GM12878 (cell line): ENCODE results near the gene DGKB. TPM values are rescaled to one million over a fixed set of nuclear protein-coding genes. Genes with fewer than 3 reads are reported as not detected.

Experiments used
- ATAC-seq: fragments of 200-7000 bp; cut with Tn5 transposase; 3 replicates; pipeline ENCODE4 v1.9.1; 2020; ENCODE audit warnings: mild to moderate bottlenecking, moderate library complexity
- BruUV-seq: library from RNA; stranded (reverse); fragments of 400-500 nt; replicated peaks from 2 replicates; lab custom pipeline; 2021; lab: Mats Ljungman, UMichigan
- CTCF ChIA-PET: fragments of 300-600 bp; sonication (Branson Sonifier 250); formaldehyde crosslinking; extraction: SDS; loops from one replicate; lab custom pipeline; 2021; ENCODE audit warnings: inconsistent platforms; lab: Yijun Ruan, JAX
- POLR2A ChIA-PET: fragments of 350-600 bp; formaldehyde crosslinking; extraction: SDS; loops from one replicate; lab custom pipeline; 2021; ENCODE audit warnings: inconsistent platforms; lab: Charles Lee
- RAD21 ChIA-PET: fragments of 300-600 bp; sonication (Branson Sonifier 250); formaldehyde crosslinking; loops from one replicate; lab custom pipeline; 2023; ENCODE audit warnings: antibody characterized with exemption; ENCODE audit not compliant: unreplicated experiment; lab: Charles Lee
- SMC1A ChIA-PET: fragments of 300-600 bp; sonication (Branson Sonifier 250); formaldehyde crosslinking; loops from one replicate; lab custom pipeline; 2023; ENCODE audit not compliant: unreplicated experiment, uncharacterized antibody; lab: Charles Lee
- DNase-seq: peaks from one replicate; pipeline ENCODE4 v3.0.0-alpha.2; 2011; ENCODE audit warnings: low read depth, low spot score
- FAIRE-seq: peaks from 3 replicates; lab custom pipeline; 2011; peaks lifted over from hg19 to GRCh38; lab: Jason Lieb, UNC
- H2AFZ ChIP-seq: 2 replicates; pipeline ENCODE4 v1.6.0; 2011; ENCODE audit warnings: low read depth, low read length, control low read depth; ENCODE audit not compliant: control insufficient read depth
- H3K27ac ChIP-seq: 2 replicates; pipeline ENCODE4 v1.5.1; 2011; ENCODE audit warnings: control low read depth; ENCODE audit not compliant: control insufficient read depth, insufficient read depth
- H3K27me3 ChIP-seq, 2 experiments: replicated peaks in 1 of 2; 2 replicates each; pipeline versions ENCODE4 v1.6.0 to v1.6.1; 2011; ENCODE audit warnings: low read length in 1 of 2; ENCODE audit not compliant: control insufficient read depth in 2 of 2, insufficient read depth in 2 of 2
- H3K36me3 ChIP-seq, 2 experiments: 2 replicates each; pipeline ENCODE4 v1.5.1; 2011; ENCODE audit warnings: low read length in 1 of 2; ENCODE audit not compliant: control insufficient read depth in 2 of 2, insufficient read depth in 2 of 2
- H3K4me1 ChIP-seq: 2 replicates; pipeline ENCODE4 v1.6.1; 2011; ENCODE audit warnings: mild to moderate bottlenecking, low read length, moderate library complexity, mixed read lengths; ENCODE audit not compliant: control insufficient read depth, insufficient read depth
- H3K4me2 ChIP-seq: 2 replicates; pipeline ENCODE4 v1.6.0; 2011; ENCODE audit warnings: control low read depth; ENCODE audit not compliant: control insufficient read depth, insufficient read depth
- H3K4me3 ChIP-seq: fragments of 200-600 bp; sonication (generic); 2 replicates; pipeline ENCODE4 v1.5.1; 2016
- H3K79me2 ChIP-seq: 2 replicates; pipeline ENCODE4 v1.6.0; 2011; ENCODE audit warnings: low read length; ENCODE audit not compliant: control insufficient read depth, insufficient read depth
- H3K9ac ChIP-seq: 2 replicates; pipeline ENCODE4 v1.8.0; 2011; ENCODE audit warnings: low read length, control low read depth, mixed read lengths; ENCODE audit not compliant: control insufficient read depth, insufficient read depth
- H3K9me3 ChIP-seq: replicated peaks from 3 replicates; pipeline ENCODE4 v1.5.1; 2011; ENCODE audit warnings: mild to moderate bottlenecking, low read length; ENCODE audit not compliant: control insufficient read depth, insufficient read depth
- H4K20me1 ChIP-seq: 2 replicates; pipeline ENCODE4 v1.6.0; 2011; ENCODE audit not compliant: control insufficient read depth, insufficient read depth
- ATF2 ChIP-seq: IDR thresholded peaks from 2 replicates; pipeline ENCODE4 v1.6.1; 2012; ENCODE audit warnings: low read length, inconsistent platforms
- BHLHE40 ChIP-seq, 2 experiments: fragments of 450-650 bp in 1 of 2; IDR thresholded peaks; 2 replicates each; pipeline ENCODE4 v1.6.1; 2011 to 2017; ENCODE audit warnings: low read depth in 2 of 2, borderline replicate concordance in 1 of 2, improper control_type of control experiment in 1 of 2, low read length in 1 of 2, mild to moderate bottlenecking in 1 of 2
- CBX5 ChIP-seq: sonication (generic); IDR thresholded peaks from 2 replicates; pipeline ENCODE4 v1.6.1; 2016; ENCODE audit warnings: low read depth, moderate library complexity, mild to moderate bottlenecking, inconsistent platforms
- CHD1 ChIP-seq: IDR thresholded peaks from 2 replicates; pipeline ENCODE4 v1.6.1; 2012; ENCODE audit warnings: low read depth, low read length, improper control_type of control experiment
- EZH2 ChIP-seq: IDR thresholded peaks from 2 replicates; pipeline ENCODE4 v1.6.1; 2012; ENCODE audit warnings: low read depth, mild to moderate bottlenecking, control low read depth, inconsistent platforms, low read length, borderline replicate concordance; ENCODE audit not compliant: control insufficient read depth
- IKZF2 ChIP-seq, 2 experiments: fragments of 450-650 bp; IDR thresholded peaks; 2 replicates each; pipeline ENCODE4 v1.6.1; 2017; ENCODE audit warnings: mild to moderate bottlenecking in 2 of 2, moderate library complexity in 2 of 2
- IRF4 ChIP-seq: IDR thresholded peaks from 2 replicates; pipeline ENCODE4 v1.6.1; 2011; ENCODE audit warnings: low read depth, low read length
- KLF5 ChIP-seq: fragments of 450-650 bp; IDR thresholded peaks from 2 replicates; pipeline ENCODE4 v1.6.1; 2014; ENCODE audit warnings: mild to moderate bottlenecking; ENCODE audit not compliant: partially characterized antibody
- POU2F2 ChIP-seq: IDR thresholded peaks from 3 replicates; pipeline ENCODE4 v1.6.1; 2011; ENCODE audit warnings: low read depth, mild to moderate bottlenecking, low read length, borderline replicate concordance
- RELB ChIP-seq: fragments of 450-650 bp; IDR thresholded peaks from 2 replicates; pipeline ENCODE4 v1.6.1; 2017; ENCODE audit warnings: low read depth, mild to moderate bottlenecking, moderate library complexity
- RFX5 ChIP-seq: IDR thresholded peaks from 2 replicates; pipeline ENCODE4 v1.6.1; 2011; ENCODE audit warnings: low read depth, low read length, improper control_type of control experiment
- TAF1 ChIP-seq: IDR thresholded peaks from 2 replicates; pipeline ENCODE4 v1.6.1; 2011; ENCODE audit warnings: mild to moderate bottlenecking, low read depth, low read length, borderline replicate concordance
- USF1 ChIP-seq: IDR thresholded peaks from 2 replicates; pipeline ENCODE4 v1.6.1; 2011; ENCODE audit warnings: borderline replicate concordance, low read depth, mild to moderate bottlenecking, moderate library complexity, mixed read lengths, low read length; ENCODE audit not compliant: insufficient read depth; ENCODE audit errors: extremely low read length
- ZNF24 ChIP-seq: fragments of 450-650 bp; IDR thresholded peaks from 2 replicates; pipeline ENCODE4 v1.6.1; 2017; ENCODE audit warnings: antibody characterized with exemption, mild to moderate bottlenecking
- WGBS: methylation state at CpG from one replicate; pipeline ENCODE4 v1.1.6; 2016; ENCODE audit warnings: low lambda C conversion rate; ENCODE audit not compliant: insufficient replicate concordance, insufficient coverage; ENCODE audit errors: missing lambda C conversion rate; 5-methylcytosine and 5-hydroxymethylcytosine counted together
- in situ Hi-C: fragments of 300-500 bp; cut with MboI; formaldehyde crosslinking; loops from 9 replicates; pipeline ENCODE4 v1.14.3; 2018; ENCODE audit warnings: mixed read lengths
- intact Hi-C: fragments of 100-400 bp; cut with micrococcal nuclease; formaldehyde crosslinking; loops from one replicate; pipeline ENCODE4 v1.14.2; 2022; ENCODE audit not compliant: unreplicated experiment
- polyA plus RNA-seq, 11 experiments: library from polyadenylated mRNA; depleted of rRNA in 4 of 11; unstranded in 6 of 11; stranded (reverse) in 5 of 11; fragments of >200 nt; fragmentation: Nextera tagmentation in 4 of 11; fragmentation: Illumina TruSeq in 1 of 11; extraction: Ambion mirVana in 4 of 11; extraction: Trizol in 1 of 11; gene quantifications; 1 replicate in 1 of 11; 2 replicates in 10 of 11; pipeline versions ENCODE4 v1.2.1 to v1.2.3, GENCODE V29; 2011 to 2016; ENCODE audit warnings: inconsistent platforms in 2 of 11, missing spikeins in 2 of 11, low read depth in 1 of 11
- total RNA-seq, 4 experiments: library from RNA; depleted of rRNA in 3 of 4; stranded (reverse); fragments of >200 nt in 3 of 4; fragmentation: Illumina TruSeq in 1 of 4; extraction: Trizol in 1 of 4; gene quantifications; 2 replicates each; pipeline versions ENCODE4 v1.2.1 to v1.2.3, GENCODE V29; 2013 to 2021

The DGKB gene
- total and polyA plus RNA-seq, 10 of the 15 experiments (the other 5 are each of a cell fraction or from before 2014, with no cell fraction given): 0.02 to 0.10 (median 0.04) TPM; not detected in 6

- ChIA-PET CTCF (interaction anchor here (1.7 kb wide), 1 partner anchor 25 kb away, joined by 8 read pairs; no protein-coding TSS in a partner anchor), SMC1A (interaction anchor here (1.0 kb wide), 1 partner anchor 25 kb away, joined by 4 read pairs; no protein-coding TSS in a partner anchor), RAD21 (no interaction called here), POLR2A (no interaction called here)
- Histone ChIP-seq H3K36me3 (no peaks in the 10 kb centered on the region), H2AFZ (no peak overlapping the region), H3K9ac (no peak overlapping the region), H4K20me1 (no peaks in the 10 kb centered on the region), H3K4me1 (no peaks in the 10 kb centered on the region), H3K4me2 (no peak overlapping the region), H3K79me2 (no peaks in the 10 kb centered on the region), H3K4me3 (no peak overlapping the region), H3K27ac (no peak overlapping the region), H3K27me3 (no peaks in the 10 kb centered on the region), H3K9me3 (no peaks in the 10 kb centered on the region)
- WGBS: 0% methylated on average over 1 of the region's 1 CpG
- ATAC-seq (no peak), FAIRE-seq (no peak), DNase-seq (no peak)
- no TSS peak for BruUV-seq
- TF ChIP-seq EZH2 (no peak), RELB (no peak), CBX5 (no peak)
- in situ Hi-C loops (no loop called here), intact Hi-C loops (no loop called here)
These were observed 236.2 kb downstream of the DGKB start for GRCh38 chr7:14666304-14666703.

- Histone ChIP-seq H3K9me3 (no peaks in the 10 kb centered on the region; the same call in 2 of the 3 replicates), H3K4me2 (no peak overlapping the region), H3K4me1 (no peaks in the 10 kb centered on the region), H4K20me1 (no peaks in the 10 kb centered on the region), H3K36me3 (no peaks in the 10 kb centered on the region), H2AFZ (no peak overlapping the region), H3K27ac (no peak overlapping the region)
- ChIA-PET CTCF (interaction anchor here (1.8 kb wide), 1 partner anchor 52 kb away, joined by 9 read pairs; no protein-coding TSS in a partner anchor), POLR2A (no interaction called here)
- 0% methylated on average over 1 of the region's 1 CpG for WGBS
- intact Hi-C loops: no loop called here
- no peak for FAIRE-seq
- DNase-seq: no peak
- TF ChIP-seq KLF5 (no peak), TAF1 (no peak), ZNF24 (no peak), CBX5 (no peak), POU2F2 (no peak), ATF2 (no peak), CHD1 (no peak), RFX5 (no peak), USF1 (no peak), BHLHE40 (IDR thresholded peaks at IDR 0.05; ENCODE audit: borderline replicate concordance in 1 of 2, low read depth in 2 of 2, low read length in 1 of 2) (no peak), IRF4 (no peak), IKZF2 (IDR thresholded peaks at IDR 0.05) (no peak)
- TF ChIP-seq, all 136 proteins: peak for 0
- in situ Hi-C loops: no loop called here
- no peak for ATAC-seq
- Histone ChIP-seq H3K79me2 (no peaks in the 10 kb centered on the region), H3K9ac (no peak overlapping the region), H3K27me3 (no peaks in the 10 kb centered on the region), H3K4me3 (no peak overlapping the region)
- ChIA-PET SMC1A (no interaction called here), RAD21 (no interaction called here)
- no TSS peak for BruUV-seq
These were observed 262.8 kb downstream of the DGKB start for GRCh38 chr7:14639801-14640200.
